Ramos (cell line): ENCODE measurements around the gene C19orf38.
"Not testable (repeated sequence)": the region's sequence is repeated elsewhere in the genome, so short reads cannot be mapped to it uniquely, and the experiment has no call there.

ENCODE experiments used
- in situ Hi-C: fragments of 300-500 bp; cut with MboI; formaldehyde crosslinking; loops from one replicate; pipeline ENCODE4 v1.14.3; 2022; ENCODE audit warnings: low sequenced_read_pairs; ENCODE audit not compliant: unreplicated experiment

Gene C19orf38

DNA sequence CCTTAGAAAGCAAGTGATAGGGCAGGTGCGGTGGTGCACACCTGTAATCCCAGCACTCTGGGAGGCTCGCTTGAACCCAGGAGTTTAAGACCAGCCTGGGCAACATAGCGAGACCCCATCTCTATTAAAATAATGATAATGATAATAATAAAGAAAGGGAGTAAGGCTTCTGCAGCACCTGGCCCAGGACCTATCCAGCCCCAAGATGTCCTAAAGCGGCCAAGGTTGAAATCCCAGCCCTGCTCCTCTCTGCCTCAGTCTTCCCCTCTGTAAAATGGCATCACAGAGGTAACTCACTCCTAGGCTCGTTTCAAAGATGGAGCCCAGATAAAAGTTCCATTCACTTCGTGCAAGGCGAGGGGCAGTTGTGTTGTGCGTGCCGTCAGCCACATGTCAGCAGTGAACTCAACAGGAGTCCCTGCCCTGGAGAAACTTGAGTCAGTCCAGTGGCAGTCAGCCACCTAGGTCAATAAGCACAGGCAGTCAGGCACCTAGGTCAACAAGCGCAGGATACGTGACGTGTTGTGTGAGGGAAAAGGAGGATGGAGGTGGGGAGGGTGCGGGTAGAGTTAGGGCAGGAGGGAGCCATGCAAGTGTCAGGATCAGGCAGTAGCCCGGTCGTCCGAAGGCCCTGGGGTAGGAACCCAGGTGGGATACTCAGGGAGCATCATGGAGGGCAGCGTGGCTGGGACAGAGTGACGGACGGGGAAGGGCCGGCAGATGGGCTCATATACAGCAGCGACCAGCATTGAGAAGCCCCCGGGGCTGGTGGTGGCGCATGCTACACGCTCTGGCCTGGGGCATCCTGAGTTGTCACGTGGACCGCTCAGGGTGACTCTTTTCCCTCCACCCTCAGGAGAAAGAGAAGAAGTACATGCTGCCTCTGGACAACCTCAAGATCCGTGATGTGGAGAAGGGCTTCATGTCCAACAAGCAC, 28.8 kb upstream of the C19orf38 start:
- in situ Hi-C loops = no loop called here

DNA sequence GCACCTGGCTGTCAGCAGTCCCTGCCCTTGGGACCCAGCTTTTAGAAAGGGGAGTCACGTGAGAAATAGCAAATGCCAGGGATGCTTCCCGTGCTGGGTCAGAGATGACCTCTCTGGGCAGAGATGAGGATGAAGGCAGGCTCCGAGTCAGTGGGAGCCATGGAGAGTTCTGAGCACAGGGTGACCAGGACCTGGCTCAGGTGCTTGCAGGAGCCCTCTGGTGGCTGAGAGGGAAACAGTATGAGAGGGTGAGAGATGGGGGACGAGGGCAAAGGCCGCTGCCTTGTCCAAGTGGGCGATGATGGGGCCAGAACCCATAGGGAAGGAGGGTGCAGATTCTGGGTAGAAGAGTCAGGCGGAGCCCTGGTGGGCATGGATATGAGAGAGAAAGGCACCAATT, 28.0 kb upstream of the C19orf38 start:
- in situ Hi-C loops = no loop called here

GRCh38 chr19:10823690-10824089, 24.5 kb upstream of the C19orf38 start:
- in situ Hi-C loops = no loop called here

DNA sequence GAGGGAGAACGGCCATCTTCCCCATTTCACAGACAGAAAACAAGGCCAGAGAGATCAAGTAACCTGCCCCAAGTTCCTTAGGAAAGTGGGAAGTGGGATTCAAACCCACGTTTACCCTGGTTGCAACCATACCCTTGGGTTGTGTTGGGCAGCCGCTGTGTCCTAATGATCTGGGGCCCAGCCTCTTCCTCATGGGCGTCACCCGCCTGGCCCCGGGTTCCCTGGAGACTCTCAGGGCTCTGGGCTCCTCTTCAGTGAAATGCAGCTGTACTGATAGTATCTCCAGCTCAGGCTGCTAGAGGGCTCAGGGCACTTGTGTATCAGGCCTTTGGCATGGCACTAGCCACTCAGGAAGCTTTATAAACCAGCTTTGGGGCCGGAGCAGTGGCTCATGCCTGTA, 22.0 kb upstream of the C19orf38 start:
- in situ Hi-C loops = no loop called here

GRCh38 chr19:10826846-10827245, 21.4 kb upstream of the C19orf38 start:
- in situ Hi-C loops = no loop called here

DNA sequence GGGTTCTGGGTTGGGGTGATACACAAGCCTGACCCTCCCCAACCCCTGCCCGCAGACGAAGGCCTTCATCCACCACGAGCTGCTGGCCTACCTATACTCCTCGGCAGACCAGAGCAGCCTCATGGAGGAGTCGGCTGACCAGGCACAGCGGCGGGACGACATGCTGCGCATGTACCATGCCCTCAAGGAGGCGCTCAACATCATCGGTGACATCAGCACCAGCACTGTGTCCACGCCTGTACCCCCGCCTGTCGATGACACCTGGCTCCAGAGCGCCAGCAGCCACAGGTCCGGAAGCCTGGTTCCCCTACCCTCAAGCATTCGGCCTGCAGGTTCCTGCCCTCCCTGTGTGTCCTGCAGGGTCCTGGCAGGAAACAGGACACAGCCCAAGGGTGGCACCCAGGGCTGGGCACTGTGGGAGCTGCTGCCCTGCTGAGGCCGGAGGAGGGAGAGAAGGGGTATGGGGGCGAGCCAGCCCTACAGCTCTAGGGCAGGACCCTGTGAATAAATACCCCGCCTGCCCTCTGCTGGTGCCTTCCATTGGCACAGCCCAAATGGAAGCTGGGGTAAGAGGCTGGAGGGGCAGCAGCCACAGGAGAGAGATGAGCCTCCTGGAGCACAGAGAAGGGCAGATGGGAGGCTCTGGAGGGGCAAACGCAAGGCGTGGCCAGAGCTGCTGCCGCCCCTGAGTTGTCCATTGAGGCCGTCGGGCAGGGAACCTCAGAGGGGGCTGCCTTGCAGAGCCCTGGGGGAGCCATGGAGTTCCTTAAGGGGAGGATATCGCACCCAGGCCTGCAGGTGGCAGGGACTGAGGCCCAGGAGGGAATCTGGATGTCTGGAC, 19.0 kb upstream of the C19orf38 start:
- in situ Hi-C loops = no loop called here

DNA sequence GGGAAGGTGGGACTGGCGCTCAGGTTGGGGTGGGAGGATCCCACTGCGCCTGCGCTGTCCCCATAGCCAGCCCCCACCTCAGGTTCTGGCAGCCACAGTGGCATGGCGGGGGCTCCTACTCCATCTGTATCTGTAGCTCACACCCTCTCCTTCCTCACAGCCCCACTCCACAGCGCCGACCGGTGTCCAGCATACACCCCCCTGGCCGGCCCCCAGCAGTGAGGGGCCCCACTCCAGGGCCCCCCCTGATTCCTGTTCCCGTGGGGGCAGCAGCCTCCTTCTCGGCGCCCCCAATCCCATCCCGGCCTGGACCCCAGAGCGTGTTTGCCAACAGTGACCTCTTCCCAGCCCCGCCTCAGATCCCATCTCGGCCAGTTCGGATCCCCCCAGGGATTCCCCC, 18.2 kb upstream of the C19orf38 start:
- in situ Hi-C loops = no loop called here

GRCh38 chr19:10830370-10830769, 17.8 kb upstream of the C19orf38 start:
- in situ Hi-C loops = no loop called here

- in situ Hi-C loops = no loop called here
Observed at GRCh38 chr19:10830931-10831779, 17.1 kb upstream of the C19orf38 start.

GRCh38 chr19:10831987-10832938, 16.0 kb upstream of the C19orf38 start:
- in situ Hi-C loops = no loop called here

DNA sequence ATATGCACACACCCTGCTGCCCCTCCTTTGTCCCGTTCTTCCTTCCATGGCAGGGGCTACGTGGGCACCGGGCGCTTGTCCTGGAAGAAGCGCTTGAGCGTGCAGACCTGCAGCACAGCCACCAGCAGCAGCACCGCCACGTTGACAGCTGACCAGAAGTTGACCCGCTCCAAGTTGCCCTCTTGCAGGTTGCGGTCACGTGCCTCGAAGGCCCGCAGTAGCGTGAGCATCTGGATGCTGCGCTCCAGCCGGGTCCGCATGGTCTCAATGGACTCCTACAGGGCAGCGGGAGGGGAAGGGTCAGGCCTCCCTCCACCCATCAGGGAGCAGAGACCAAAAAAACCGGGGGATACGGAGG, 15.3 kb upstream of the C19orf38 start:
- in situ Hi-C loops = no loop called here

GRCh38 chr19:10835089-10835753, 13.0 kb upstream of the C19orf38 start:
- in situ Hi-C loops = no loop called here

DNA sequence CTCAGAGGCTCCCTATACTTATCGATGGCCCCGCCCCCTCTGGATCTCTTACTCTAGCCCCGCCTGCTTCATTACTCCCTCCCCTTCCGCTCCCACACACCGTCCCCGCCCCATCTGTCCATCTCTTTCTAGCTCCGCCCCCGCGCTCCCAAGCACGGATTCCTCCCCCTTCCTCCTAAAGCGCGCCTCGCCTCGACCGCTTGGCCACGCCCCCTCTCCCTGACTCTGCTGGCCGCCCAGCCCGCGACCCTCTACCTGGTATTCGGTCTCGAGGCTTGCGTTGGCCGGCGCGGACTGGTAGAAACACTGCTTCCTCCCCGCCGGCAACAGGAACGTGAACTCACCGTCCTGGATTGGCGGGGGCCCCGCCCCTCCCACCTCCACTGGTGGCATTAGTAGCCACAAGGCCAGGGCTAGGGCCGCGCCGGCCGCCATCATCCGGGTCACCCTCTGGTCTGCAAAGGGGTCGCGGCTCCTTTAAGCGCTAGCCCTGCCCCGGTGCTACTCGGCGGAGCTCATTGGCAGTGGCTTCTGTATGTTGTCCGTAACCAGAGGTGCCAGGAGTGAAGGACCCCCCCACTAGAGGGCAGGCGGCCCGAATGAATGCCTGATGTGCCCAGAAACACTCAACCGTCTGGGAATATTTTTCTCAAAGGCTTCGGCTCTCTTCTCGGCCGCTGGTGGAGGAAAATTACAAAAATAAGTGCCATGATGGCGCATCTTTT, 12.3 kb upstream of the C19orf38 start, which contains the start of gene TMED1:
TMED1 (minus strand) TSS at position 459 of the 725 bp plus-strand sequence; CDS start at position 438, 21 bp downstream.
- in situ Hi-C loops = no loop called here

DNA sequence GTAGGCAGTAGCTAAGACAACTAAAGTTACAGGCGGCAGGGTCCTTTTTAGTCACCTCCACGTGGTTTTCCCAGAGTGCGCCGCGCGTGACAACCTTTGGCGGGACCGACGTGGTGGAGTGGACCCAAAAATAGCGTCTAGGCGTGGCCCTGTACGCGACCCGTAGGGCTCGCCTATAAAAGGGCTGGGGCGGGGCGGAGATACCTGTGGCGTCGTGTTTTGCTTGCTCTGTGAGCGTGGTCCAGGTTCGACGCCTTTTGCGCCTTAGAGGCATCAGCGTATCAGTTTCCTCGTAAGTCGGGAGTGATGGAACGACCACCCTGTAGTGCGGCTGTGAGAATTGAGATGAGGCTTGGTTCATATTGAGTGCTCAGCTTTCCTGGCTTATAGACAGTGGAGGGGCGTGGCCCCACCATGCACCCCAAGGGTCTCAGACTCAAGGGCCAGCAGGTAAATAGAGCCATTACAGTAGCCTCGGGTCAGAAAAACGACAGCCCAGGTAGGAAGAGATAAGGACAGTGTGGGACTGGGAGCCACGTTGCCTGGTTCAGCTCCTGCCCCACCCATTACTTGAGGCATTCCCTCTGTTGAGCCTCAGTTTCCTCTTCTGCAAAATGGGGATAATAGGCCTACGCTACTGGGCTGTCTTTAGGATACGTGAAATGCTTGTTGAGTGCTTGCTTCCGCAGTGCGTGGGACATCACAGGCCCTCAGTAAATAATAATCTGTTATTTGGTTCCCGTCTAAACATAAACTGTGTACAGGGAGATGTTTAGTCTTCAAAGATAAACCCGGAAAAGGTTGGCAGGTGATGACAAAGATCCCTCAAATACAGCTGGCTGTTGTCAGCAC, 11.5 kb upstream of the C19orf38 start:
- in situ Hi-C loops = no loop called here

DNA sequence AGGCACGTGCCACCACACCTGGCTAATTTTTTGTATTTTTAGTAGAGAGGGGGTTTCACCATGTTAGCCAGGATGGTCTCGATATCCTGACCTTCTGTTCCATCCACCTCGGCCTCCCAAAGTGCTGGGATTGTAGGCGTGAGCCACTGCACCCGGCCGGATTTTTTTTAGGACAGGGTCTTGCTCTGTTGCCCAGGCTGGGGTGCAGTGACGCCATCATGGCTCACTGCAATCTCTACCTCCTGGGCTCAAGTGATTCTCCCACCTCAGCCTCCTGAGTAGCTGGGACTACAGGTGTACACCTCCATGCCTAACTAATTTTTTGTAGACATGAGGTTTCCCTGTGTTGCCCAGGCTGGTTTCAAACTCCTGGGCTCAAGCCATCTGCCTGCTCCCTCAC, 10.6 kb upstream of the C19orf38 start:
- in situ Hi-C loops = not testable (repeated sequence)

DNA sequence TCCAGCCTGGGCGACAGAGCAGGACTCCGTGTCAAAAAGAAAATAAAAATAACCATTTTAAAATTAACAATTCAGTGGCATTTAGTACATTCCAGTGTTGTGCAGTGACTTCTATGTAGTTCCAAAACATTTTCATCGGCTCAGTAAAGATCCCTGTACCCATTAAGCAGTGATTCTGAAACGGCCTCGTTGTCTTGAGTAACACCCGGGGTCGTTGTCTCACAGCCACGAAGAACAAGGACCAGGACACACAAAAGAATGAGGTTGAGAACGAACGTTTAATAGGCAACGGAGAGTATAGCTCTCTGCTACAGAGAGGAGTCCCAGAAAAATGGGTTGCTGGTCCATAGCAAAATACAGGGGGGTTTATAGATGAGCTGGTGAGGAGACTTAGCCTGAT, 9.8 kb upstream of the C19orf38 start:
- in situ Hi-C loops = no loop called here
